Embryonic facial prominence (tissue), 1 donor: ENCODE results near the gene ZNF302.
"Not testable (repeated sequence)": the region's sequence is repeated elsewhere in the genome, so short reads cannot be mapped to it uniquely, and the experiment has no call there.

Experiments used
- DNase-seq: peaks from one replicate; pipeline ENCODE4 v3.0.0-alpha.2; 2016; ENCODE audit errors: extremely low spot score

The ZNF302 gene

GRCh38 chr19:34673590-34673989 is 3.9 kb upstream of the ZNF302 start:
- DNase-seq, result no peak

GRCh38 chr19:34675250-34675649 is 2.2 kb upstream of the ZNF302 start:
- no peak for DNase-seq

GRCh38 chr19:34675919-34676318 is 1.6 kb upstream of the ZNF302 start:
- DNase-seq, result no peak

GRCh38 chr19:34676697-34677385 is 637 bp upstream of the ZNF302 start, which contains the start of gene SCGB2B2:
Gene SCGB2B2 (minus strand): TSS chr19:34677159. CDS start chr19:34594563, 82,596 bp downstream.
- peak; percentile 80 for DNase-seq

GRCh38 chr19:34678085-34678412 is 571 bp downstream of the ZNF302 start:
- DNase-seq, result no peak

- no peak for DNase-seq
Measured at GRCh38 chr19:34678421-34678820, 943 bp downstream of the ZNF302 start.

- DNase-seq, result no peak
Measured at GRCh38 chr19:34681478-34681877, 4.0 kb downstream of the ZNF302 start.

GRCh38 chr19:34685266-34685665 is 7.8 kb downstream of the ZNF302 start:
- DNase-seq, result not testable (repeated sequence)

- DNase-seq, result no peak
Measured at GRCh38 chr19:34686455-34686854, 9.0 kb downstream of the ZNF302 start.

GRCh38 chr19:34687348-34687747 is 9.9 kb downstream of the ZNF302 start:
- no peak for DNase-seq

GRCh38 chr19:34688592-34688991 is 11.1 kb downstream of the ZNF302 start:
- no peak for DNase-seq

GRCh38 chr19:34690372-34690771 is 12.9 kb downstream of the ZNF302 start:
- DNase-seq, result no peak

GRCh38 chr19:34692549-34692948 is 15.1 kb downstream of the ZNF302 start:
- no peak for DNase-seq

- no peak for DNase-seq
Measured at GRCh38 chr19:34707661-34708060, 30.2 kb downstream of the ZNF302 start.

GRCh38 chr19:34711890-34712289 is 34.4 kb downstream of the ZNF302 start:
- no peak for DNase-seq

- DNase-seq, result no peak
Measured at GRCh38 chr19:34712395-34713261, 35.1 kb downstream of the ZNF302 start.

GRCh38 chr19:34713262-34713637 is 35.8 kb downstream of the ZNF302 start:
- DNase-seq, result no peak

- no peak for DNase-seq
Measured at GRCh38 chr19:34715357-34715756, 37.9 kb downstream of the ZNF302 start.

- no peak for DNase-seq
Measured at GRCh38 chr19:34722353-34722752, 44.9 kb downstream of the ZNF302 start.

- DNase-seq, result no peak
Measured at GRCh38 chr19:34725400-34725799, 47.9 kb downstream of the ZNF302 start.

- no peak for DNase-seq
Measured at GRCh38 chr19:34731019-34731829, 53.7 kb downstream of the ZNF302 start.

GRCh38 chr19:34731964-34732363 is 54.5 kb downstream of the ZNF302 start:
- DNase-seq, result no peak
